DLD1 (cell line): ENCODE data around the gene RTEL1.

Source experiments
- in situ Hi-C: cut with HindIII; loops from 2 replicates; pipeline ENCODE4 v1.10.0; 2017; ENCODE audit warnings: low sequenced_read_pairs

Gene RTEL1

DNA sequence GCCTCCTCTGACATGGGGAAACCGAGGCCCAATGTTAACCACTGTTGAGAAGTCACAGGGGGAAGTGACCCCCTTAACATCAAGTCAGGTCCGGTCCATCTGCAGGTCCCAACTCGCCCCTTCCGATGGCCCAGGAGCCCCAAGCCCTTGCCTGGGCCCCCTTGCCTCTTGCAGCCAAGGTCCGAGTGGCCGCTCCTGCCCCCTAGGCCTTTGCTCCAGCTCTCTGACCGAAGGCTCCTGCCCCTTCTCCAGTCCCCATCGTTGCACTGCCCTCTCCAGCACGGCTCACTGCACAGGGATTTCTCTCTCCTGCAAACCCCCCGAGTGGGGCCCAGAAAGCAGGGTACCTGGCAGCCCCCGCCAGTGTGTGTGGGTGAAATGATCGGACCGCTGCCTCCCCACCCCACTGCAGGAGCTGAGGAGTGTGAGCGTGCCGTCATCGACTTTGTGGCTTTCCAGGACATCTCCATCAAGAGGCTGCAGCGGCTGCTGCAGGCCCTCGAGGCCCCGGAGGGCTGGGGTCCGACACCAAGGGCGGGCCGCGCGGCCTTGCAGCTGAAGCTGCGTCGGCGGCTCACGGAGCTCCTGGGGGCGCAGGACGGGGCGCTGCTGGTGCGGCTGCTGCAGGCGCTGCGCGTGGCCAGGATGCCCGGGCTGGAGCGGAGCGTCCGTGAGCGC, 39.9 kb downstream of the RTEL1 start:
- in situ Hi-C loops: no loop called here

DNA sequence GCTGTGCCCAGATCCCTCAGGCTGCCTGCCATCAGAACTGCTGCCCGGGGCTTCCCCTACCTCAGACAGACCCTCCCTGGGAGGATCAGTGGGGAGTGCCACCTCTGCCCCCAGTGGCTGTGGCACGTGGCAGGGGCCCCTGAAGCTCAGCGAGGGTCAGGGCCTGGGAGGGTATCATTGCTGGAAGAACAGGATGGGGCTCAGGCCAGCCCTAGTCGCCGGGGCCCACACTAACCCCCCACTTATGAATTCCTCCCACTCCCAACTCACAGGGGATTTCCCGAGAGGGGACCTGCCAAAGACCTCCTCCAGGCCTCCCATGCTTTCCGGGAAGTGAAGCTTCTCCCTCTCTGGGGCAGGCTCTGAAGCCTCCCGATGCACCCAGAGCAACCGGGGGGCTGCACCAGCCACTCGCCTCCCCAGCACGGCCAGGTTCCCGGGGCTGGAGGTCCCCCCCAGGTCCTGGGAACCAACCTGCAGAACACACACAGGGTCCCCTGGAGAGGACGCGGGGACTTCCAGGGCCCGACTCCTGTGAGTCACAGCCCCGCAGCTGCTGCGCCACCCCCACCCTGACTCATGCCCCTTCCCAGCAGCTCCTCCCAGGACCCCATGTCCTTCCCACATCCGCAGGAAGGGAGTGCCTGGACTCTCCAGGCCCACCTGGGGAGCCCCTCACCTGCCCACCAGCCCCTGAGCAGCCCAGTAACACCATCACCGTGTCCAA, 40.8 kb downstream of the RTEL1 start:
- in situ Hi-C loops: no loop called here

DNA sequence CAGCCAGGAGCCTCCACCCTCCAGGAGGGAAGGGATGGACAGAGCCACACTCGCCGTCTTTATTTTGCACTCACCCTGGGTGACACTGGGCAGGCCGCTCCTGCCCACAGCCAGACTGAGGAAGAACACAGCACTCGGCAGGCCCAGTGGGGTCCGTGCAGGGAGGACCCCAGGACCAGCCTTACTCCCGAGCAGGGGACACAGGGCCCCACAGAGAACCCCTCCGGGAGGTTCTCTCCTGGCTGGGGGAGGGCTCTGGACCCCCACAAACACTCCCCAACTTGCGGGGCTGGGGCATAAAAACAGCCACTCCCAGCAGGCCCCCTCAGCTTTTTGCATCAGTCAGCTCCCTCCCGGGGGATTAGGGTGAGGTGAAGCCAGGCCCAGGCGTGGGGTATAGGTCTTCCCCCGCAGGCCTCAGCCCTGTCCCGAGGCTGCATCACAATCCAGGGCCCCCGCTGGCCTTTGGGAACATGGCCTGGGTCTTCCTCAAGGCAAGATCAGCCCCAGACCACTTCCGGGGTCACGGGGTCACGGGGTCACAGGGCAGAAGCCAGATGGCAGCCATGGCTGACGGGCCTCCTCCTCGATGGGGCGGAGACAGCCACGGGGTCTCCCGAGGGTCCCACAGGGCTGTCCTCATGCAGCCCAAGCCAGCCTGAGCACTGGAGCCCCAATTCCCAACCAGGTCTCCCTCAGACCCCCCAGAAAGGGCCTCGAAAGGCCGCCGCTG, 41.5 kb downstream of the RTEL1 start:
- in situ Hi-C loops: no loop called here

DNA sequence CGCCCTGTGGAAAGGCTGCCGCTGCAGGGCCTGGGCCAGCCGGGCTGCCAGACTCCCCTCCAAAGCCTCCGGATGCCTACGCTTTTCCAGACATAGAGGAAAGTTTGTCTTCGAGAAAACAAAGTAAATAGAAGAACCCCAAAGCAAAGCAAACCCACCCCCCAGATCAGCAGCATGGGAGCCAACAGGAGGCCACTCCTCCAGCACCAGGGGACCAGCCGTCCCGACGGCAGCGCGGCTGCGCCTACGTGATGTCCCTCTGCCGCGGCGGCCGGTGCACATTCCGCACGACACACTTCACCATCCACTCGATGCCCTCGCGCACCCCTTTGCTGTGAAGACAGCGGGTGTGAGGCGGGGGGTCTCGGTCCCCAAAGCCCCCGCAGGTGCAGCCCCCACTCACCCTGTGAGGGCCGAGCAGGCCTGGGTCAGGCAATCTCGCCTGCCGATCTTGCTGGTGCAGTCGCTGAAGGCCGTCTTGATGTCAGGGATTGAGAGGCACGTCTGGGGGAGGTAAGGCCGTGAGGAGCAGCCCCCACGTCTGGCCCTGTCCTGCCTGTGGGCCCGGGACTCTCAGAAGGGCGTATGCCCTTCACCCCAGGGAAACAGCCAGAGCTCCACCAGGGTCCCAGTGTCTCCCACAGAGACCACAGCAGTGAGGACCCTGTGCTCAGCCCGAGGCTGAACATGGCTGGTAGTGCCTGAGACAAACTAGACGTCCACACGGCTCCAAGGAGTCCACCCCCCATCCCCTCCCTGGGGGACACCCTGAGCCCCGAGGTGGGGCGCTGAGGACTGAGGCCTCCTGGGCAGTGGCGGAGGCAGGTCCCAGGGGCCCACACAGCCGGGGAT, 42.3 kb downstream of the RTEL1 start:
- in situ Hi-C loops: no loop called here

DNA sequence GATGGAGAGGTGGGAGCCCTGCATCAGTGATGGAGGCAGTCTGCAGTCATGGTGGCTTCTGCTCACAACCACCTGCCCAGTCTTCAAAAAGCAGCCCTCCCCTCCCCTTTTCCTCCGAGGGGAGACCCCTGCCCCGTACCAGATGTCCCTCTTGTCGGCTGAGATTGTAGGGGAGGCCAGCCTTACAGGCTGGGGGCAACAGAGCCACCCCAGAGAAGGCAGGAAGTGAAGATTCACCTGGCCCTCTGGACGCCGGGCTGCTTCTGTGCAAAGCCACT, 42.9 kb downstream of the RTEL1 start:
- in situ Hi-C loops: no loop called here

DNA sequence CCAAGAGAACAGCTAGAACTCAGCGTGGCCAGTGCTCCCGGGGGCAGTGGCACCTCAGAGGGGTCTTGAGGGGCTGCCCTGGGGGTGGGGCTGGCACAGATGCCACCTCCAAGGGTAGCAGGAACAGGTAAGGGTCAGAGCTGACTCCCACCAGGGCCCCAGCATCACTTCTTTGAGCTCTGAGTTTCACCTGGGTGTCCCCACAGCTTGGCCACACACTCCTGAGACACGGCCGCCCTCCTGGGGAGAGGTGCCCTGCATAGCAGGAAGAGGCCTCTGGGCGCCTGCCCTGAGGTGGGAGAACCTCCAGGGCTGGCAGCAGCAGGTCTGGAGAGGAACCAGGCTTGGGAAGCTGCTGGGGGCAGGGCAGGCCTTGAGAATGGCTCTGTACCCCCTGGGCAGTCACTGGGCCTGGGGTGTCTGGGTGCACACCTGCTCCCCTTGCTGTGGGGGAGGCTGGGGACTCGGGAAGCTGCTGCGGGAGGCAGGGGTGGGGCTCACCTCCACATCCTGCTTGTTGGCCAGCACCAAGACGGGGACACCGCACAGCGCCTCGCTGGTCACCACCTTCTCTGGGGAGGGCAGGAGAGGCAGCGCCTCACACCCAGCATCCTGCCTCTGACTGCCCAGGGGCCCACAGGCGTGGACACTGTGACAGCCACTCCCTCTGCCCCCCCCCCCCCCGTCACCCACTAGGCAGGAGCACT, 43.4 kb downstream of the RTEL1 start:
- in situ Hi-C loops: no loop called here

DNA sequence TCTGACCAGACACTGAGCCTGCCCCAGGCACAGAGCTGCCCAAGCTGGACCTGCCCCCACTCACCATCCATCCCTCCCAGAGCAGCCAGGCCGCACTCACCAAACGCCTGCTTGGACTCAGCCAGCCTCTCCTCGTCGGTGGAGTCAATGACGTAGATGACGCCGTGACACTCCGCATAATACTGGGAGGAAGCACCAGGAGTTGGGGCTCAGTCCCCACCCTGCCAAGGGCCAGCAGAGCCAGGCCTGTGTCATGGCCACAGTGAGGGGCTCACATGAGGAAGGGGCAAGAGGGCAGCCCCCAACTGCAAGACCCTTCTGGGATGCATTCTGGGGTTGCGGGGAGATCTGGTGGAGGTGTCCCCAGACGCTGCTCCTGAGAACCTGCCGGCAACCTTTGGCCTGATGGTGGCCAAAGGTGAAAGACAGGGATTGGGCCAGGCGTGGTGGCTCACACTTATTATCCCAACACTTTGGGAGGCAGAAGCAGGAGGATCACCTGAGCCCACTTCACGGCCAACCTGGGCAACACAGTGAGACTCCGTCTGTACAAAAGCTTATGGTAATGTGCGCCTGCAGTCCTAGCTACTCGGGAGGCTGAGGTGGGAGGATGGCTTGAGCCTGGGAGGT, 44.0 kb downstream of the RTEL1 start:
- in situ Hi-C loops: no loop called here

DNA sequence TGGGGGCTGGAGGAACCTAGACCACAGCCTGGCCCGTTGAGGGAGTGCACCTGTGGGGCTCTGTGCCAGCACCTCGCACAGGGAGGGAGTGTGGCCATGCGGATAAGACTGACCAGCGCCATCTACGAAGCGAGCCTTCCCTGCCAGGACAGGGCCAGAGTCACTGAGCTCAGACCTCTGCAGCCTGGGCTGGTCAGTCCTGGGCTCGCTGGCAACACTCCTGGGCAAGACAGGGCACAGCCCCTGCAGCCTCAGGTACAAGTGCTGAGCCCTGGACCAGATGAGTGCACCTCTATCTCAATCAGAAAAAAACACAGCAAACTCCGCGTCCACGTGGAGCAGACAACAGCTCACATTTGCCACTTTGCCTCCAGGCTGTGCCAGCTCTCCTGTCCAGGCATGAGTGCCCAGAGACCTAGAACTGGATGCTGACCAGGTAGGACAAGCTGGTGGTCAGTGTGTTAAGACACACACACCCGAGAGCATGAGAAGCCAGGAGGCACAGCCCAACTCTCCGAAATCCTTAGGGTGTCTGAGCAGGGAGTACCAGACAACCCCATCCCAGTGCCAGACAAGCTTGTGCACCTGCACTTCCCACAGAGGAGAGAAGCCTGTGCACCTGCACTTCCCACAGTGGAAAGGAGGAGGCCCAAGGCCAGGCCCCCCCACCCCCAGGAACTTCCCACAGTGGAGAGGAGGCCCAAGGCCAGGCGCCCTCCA, 44.8 kb downstream of the RTEL1 start:
- in situ Hi-C loops: no loop called here

DNA sequence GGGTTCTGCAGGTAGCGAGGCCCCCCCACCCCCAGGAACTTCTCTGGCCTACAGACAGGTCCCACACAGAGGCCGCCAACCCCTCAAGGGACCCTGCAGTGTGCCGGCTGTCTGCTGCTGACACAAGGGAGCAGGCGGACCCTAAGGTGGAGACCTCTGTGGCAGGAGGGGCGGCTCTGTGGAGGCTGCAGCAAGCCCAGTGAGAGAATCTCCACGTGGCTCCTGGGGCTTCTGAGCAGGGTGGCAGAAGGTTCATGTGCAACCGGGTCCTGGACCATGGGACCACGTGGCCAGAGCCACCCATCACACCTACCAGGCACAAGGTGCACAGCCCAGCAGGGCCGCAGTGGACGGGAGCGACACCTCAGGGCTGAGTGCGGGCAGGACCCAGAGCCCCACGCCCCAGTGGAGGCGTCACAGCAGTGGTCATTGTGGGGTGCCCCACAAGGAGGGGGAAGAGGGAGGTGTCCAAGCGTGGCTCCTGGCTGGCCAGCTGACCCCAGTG, 45.4 kb downstream of the RTEL1 start:
- in situ Hi-C loops: no loop called here

DNA sequence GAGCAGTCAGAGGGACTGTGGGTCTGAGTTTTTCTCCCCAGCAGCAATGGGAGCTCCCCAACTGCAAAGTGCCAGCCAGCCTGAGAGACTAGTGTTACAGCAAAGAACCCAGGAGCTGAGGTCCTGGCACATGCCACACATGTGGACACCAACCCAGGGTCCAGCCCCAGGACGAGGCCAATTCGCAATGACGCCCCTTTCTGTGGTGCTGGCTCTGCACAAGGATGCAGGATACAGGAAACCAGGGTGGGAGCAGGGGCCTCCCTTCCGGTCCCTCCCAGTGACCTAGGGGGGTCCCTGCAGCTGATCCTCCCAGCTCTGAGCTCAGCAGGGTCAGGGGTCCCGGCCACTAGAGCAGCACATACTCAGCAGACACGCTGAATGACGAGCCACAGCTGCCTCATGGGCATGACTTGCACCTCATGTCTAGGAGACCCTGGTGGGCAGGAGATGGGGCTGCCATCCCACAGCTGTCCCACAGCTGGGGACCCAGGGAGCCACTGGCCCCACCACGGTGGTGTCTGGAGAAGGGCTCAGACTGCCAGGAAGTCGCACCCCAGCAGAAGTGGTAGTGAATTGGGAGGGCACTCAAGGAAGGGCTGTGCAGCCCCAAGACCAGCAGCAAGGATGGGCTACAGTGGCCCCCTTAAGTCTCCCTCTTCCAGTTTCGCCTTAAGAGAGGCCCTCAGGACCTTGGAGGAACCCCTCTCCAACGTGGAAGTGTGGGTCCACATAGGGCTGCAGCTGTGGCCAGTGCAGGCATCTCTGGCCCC, 46.0 kb downstream of the RTEL1 start:
- in situ Hi-C loops: no loop called here

DNA sequence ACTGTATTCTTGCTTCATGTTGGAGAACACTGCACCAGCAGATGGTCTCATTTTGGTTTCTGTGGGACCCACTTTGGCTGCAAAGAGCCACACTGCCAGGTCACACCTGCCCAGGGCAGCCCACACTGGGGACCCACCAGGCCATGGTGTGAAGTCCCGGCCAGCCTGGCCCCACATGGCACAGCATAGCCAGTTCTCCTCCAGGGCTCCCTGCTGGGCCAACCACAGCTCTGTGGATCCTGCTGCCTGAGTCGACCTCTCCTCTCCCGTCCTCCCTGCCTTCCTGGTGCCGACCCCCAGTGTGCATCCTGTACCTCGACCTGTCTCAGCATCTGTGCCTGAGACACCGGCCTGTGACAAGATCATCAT, 46.6 kb downstream of the RTEL1 start:
- in situ Hi-C loops: no loop called here

DNA sequence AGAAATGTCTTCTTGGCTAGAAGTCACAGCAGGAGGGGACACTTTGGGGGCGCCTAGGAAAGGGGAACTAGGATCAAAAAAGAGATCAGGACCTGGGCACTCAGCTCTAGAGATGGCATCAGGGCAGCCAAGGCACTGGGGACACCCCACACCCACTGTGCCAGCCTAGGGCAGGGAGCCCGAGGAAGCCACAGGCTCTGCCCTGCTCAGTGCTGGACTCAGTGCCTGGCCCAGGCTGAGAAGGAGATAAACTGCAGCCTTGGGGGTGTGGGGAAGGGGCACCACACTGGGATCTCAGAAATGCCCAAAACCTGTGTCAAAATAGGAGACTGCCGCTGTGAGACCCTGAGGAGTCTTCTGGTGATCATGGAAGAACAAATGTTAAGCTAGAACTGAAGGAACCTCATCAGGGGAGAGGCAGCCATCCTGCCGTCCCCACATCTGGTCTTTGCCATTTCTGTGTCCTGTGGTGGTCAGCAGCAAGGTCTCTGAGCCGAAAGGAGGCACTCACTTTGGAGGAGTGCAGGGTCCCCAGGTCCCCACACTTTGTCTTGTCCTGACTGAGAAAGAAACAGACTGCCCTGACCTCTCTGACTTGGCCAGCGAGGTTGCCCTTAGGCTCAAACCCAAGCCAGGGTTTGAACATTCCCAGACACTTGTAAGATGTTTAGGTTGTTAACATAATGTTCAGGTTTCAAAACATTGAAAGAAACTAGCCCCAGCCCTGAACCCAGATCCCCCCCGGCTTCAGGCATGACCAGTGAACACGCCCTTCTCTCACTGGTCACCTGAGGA, 47.3 kb downstream of the RTEL1 start:
- in situ Hi-C loops: no loop called here

DNA sequence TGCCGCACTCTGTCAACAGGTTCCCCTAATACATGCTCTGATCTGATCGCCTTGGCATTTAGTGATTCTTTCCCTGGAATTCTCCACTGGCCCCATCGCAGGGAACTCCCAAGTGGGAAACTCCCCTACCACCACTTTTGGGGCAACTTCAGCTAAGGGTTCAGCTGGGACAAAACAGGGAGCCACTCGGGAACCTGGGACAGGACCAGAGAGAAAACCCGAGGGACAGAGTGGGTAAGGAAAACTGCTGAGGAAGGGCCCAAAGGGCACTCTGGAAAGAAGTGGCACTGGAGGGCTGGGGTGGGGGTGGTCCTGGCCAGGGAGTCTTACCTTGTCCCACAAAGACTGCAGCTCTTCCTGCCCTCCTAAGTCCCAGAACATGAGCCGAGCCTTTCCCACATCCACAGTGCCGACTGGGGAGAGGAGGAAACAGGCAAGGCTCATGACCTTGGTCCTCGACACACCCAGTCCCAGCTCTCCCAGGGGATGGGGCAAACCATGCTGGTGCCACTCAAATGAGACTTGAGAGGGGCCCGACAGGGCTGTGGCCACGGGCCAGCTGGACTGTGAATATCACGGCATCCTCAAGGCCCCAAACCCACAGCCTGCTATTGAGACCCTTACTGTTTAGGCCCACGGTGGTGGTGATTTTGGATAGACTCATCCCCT, 48.0 kb downstream of the RTEL1 start:
- in situ Hi-C loops: no loop called here

DNA sequence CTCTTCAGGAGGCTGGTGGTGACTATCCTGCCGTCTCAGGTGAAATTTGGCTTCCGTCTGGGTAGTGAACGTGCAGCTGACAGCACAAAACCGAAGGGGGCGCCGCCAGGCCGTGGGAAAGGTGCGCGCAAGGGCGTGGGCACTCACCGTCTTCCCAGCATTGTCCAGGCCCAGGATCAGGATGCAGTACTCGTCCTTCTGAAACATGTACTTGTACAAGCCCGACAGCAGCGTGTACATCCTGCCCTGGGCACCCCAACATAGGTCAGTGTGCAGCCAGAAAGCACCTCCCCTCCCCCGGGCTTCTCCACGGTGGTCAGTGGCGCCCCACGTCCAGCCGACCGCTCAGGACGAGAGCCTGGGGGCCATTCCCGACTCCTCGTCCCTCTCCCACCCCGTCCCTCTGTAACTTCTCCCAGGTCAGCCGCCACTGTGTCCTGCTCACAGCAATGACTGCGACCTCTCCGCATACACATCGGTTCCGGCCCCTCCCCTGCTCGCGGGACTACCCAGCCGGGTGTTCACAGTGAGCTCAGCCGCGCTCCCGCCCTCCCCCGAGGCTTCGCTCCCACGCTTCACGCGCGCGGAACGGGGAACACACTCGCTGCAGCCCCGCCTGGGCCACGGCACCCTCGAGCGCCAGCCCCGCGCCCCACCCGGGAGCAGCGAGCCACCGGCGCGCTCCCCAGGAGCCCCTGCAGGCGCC, 48.9 kb downstream of the RTEL1 start:
- in situ Hi-C loops: no loop called here

DNA sequence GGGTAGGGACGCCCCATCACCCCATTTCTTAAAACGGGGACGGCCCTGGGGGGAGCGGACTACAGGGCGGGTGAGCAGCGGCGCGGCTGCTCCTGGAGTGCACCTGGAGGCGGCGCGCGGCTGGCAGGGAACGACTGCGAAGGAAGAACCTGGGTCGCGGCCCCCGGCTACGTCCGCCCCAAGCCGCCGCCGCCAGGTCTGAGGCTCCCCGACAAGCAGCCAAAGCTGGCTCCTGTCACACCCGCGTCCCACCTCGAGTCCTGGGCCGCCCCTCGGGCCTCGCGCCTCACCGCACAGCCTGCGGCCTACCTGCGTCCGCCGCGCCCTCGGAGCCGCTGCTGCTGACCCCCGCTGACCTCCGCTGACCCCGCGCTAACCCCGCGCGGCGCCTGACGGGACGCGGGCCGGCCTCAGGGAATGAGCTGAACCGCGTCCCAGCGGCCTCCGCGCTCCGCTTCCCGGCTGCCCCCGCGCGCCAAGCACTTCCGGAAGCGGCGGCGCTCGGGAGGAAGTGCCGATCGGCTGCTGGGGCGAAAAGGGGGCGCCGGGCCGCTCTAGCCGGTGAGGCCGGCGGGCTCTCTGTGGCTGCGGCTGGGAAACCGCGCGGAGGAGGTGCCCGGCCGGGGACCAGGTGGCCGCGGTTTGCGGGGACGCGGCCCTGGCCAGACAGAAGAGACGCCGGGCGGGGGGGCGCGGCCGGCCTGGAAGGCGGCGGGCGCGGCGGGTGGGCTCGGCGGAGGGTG, 49.6 kb downstream of the RTEL1 start, which contains the start of the genes ARFRP1 and ZGPAT:
Gene ARFRP1 (minus strand): TSS at position 419 of the 743 bp plus-strand sequence. CDS start 885 bp downstream, outside the sequence.
Gene ZGPAT (plus strand): TSS at position 482 of the 743 bp plus-strand sequence. CDS start 542 bp downstream, outside the sequence.
- in situ Hi-C loops: no loop called here
